GM21515 (cell line): ENCODE results near the gene UBTD1.
"Not testable (repeated sequence)": the region's sequence is repeated elsewhere in the genome, so short reads cannot be mapped to it uniquely, and the experiment has no call there.

ENCODE experiments used
- ATAC-seq: cut with Tn5 transposase; IDR thresholded peaks from one replicate; pipeline ENCODE4 v1.9.1; 2021; ENCODE audit not compliant: unreplicated experiment

Gene UBTD1

GRCh38 chr10:97561386-97562077 is 62.8 kb downstream of the UBTD1 start:
- ATAC-seq, result not testable (repeated sequence)

- not testable (repeated sequence) for ATAC-seq
Measured at GRCh38 chr10:97562329-97562728, 63.6 kb downstream of the UBTD1 start.

- no peak for ATAC-seq
Measured at GRCh38 chr10:97563337-97563736, 64.6 kb downstream of the UBTD1 start.

GRCh38 chr10:97564776-97565175 is 66.1 kb downstream of the UBTD1 start:
- no peak for ATAC-seq

GRCh38 chr10:97566336-97566996 is 67.7 kb downstream of the UBTD1 start:
- no peak for ATAC-seq

- ATAC-seq, result no peak
Measured at GRCh38 chr10:97567891-97568290, 69.2 kb downstream of the UBTD1 start.

- ATAC-seq, result no peak
Measured at GRCh38 chr10:97570146-97570788, 71.5 kb downstream of the UBTD1 start.

- ATAC-seq, result no peak
Measured at GRCh38 chr10:97570789-97571471, 72.2 kb downstream of the UBTD1 start.

GRCh38 chr10:97571622-97572021 is 72.9 kb downstream of the UBTD1 start:
- ATAC-seq, result no peak

- peak; percentile 82 for ATAC-seq
Measured at GRCh38 chr10:97572214-97572989, 73.7 kb downstream of the UBTD1 start, which contains the start of gene ANKRD2. Gene ANKRD2 (plus strand): TSS chr10:97572779. CDS start chr10:97572789, 10 bp downstream.

GRCh38 chr10:97573021-97573420 is 74.3 kb downstream of the UBTD1 start:
- ATAC-seq, result no peak

- ATAC-seq, result no peak
Measured at GRCh38 chr10:97573672-97574071, 74.9 kb downstream of the UBTD1 start.

GRCh38 chr10:97574374-97575126 is 75.8 kb downstream of the UBTD1 start:
- ATAC-seq, result no peak

GRCh38 chr10:97575127-97575668 is 76.5 kb downstream of the UBTD1 start:
- ATAC-seq, result no peak

- ATAC-seq, result not testable (repeated sequence)
Measured at GRCh38 chr10:97576487-97576886, 77.8 kb downstream of the UBTD1 start.

GRCh38 chr10:97577701-97578100 is 79.0 kb downstream of the UBTD1 start:
- no peak for ATAC-seq

- ATAC-seq, result no peak
Measured at GRCh38 chr10:97578171-97578844, 79.6 kb downstream of the UBTD1 start.

GRCh38 chr10:97580421-97581367 is 82.0 kb downstream of the UBTD1 start:
- ATAC-seq, result no peak
